ENCODE data around the gene GTF2H4. TPM values are rescaled to one million over a fixed set of nuclear protein-coding genes. Genes with fewer than 3 reads are reported as not detected.
"Not testable (repeated sequence)": the region's sequence is repeated elsewhere in the genome, so short reads cannot be mapped to it uniquely, and the experiment has no call there.

The GTF2H4 gene
- total and polyA plus RNA-seq, 2 donors (not counting 1 experiment from before 2014, with no cell fraction given), result 12.2 to 15.3 TPM

DNA sequence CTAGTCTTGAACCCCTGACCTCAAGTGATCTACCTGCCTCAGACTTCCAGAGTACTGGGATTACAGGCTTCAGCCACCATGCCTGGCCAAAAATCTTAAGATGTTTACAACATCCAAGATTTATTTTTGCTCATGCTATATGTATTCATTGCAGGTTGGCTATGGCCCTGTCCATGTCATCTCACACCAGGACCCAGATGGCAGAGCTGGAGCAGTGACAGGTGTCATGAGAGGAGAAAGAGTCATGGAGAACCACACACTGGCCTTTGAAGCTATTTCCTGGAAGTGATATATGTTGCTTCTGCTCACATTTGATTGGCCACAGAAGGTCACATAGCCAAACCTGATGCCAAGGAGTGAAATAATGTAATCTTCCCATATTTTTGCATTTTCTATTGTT is 37.5 kb upstream of the GTF2H4 start:
- Histone ChIP-seq H3K4me2 (ENCODE audit: extremely low read depth, insufficient read depth, low read length) (no peak overlapping the region), H3K79me2 (ENCODE audit: control insufficient read depth, insufficient read depth, low read length) (no peaks in the 10 kb centered on the region), H3K4me1 (ENCODE audit: control insufficient read depth, extremely low read depth, insufficient read depth, low read length) (no peaks in the 10 kb centered on the region), H3K9me3 (ENCODE audit: control insufficient read depth, insufficient read depth, low read depth, low read length) (no peaks in the 10 kb centered on the region), H3K27ac (ENCODE audit: insufficient read depth, low read length) (no peak overlapping the region), H3K36me3 (ENCODE audit: control insufficient read depth, insufficient read depth, low read length) (no peaks in the 10 kb centered on the region), H3K27me3 (ENCODE audit: control insufficient read depth, insufficient read depth, low read length) (no peaks in the 10 kb centered on the region), H2AFZ (ENCODE audit: low read length) (no peak overlapping the region), H3K4me3 (replicated peaks in 1 of 4; ENCODE audit: control extremely low read depth in 1 of 4, insufficient read depth in 1 of 4, low read depth in 3 of 4, low read length in 4 of 4) (no peak overlapping the region), H3K9ac (ENCODE audit: insufficient read depth, low read length) (no peak overlapping the region), H4K20me1 (ENCODE audit: control insufficient read depth, extremely low read depth, insufficient read depth, low read length) (no peaks in the 10 kb centered on the region)
- DNase-seq (ENCODE audit: low read depth in 2 of 2), result no peak
- no peak for TF ChIP-seq EZH2 (IDR thresholded peaks at IDR 0.05; ENCODE audit: low read length, missing control alignments)
- TF ChIP-seq, protein P1, sequence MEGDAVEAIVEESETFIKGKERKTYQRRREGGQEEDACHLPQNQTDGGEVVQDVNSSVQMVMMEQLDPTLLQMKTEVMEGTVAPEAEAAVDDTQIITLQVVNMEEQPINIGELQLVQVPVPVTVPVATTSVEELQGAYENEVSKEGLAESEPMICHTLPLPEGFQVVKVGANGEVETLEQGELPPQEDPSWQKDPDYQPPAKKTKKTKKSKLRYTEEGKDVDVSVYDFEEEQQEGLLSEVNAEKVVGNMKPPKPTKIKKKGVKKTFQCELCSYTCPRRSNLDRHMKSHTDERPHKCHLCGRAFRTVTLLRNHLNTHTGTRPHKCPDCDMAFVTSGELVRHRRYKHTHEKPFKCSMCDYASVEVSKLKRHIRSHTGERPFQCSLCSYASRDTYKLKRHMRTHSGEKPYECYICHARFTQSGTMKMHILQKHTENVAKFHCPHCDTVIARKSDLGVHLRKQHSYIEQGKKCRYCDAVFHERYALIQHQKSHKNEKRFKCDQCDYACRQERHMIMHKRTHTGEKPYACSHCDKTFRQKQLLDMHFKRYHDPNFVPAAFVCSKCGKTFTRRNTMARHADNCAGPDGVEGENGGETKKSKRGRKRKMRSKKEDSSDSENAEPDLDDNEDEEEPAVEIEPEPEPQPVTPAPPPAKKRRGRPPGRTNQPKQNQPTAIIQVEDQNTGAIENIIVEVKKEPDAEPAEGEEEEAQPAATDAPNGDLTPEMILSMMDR (conservative IDR thresholded peaks at IDR 0.05 in 1 of 2, IDR thresholded peaks at IDR 0.05 in 1 of 2; ENCODE audit: low read depth in 1 of 2, low read length in 2 of 2), result no peak

DNA sequence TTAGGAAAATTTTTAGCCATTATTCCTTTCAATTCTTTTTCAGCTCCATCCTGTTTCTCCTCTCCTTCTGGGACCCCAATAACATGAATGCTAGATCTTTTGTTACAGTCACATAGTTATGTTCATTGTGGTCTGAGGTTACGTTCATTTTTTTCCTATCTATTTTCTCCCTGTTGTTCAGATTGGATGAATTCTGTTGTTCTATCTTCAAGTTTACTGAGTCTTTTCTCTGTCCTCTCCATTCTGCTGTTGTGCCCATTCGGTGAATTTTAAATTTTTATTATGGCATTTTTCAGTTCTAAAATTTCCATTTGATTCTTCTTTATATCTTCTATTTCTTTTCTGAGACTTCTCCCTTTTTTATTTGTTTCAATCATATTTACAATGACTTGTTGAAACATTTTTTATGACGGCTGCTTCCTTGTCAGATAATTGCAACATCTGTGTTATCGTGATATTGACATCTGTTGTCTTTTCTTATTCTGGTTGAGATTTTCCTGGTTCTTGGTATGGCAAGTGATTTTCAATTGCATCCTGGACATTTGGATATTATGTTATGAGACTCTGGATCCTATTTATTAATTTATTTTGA is 36.3 kb upstream of the GTF2H4 start:
- H3K4me2 ChIP-seq (ENCODE audit: extremely low read depth, insufficient read depth, low read length), result no peak overlapping the region
- H3K27ac ChIP-seq (ENCODE audit: insufficient read depth, low read length), result no peak overlapping the region
- DNase-seq (ENCODE audit: low read depth in 2 of 2), result no peak
- H3K36me3 ChIP-seq (ENCODE audit: control insufficient read depth, insufficient read depth, low read length), result no peaks in the 10 kb centered on the region
- no peak overlapping the region for H3K9ac ChIP-seq (ENCODE audit: insufficient read depth, low read length)
- H3K4me3 ChIP-seq (replicated peaks in 1 of 4; ENCODE audit: control extremely low read depth in 1 of 4, insufficient read depth in 1 of 4, low read depth in 3 of 4, low read length in 4 of 4), result no peak overlapping the region
- no peaks in the 10 kb centered on the region for H3K9me3 ChIP-seq (ENCODE audit: control insufficient read depth, insufficient read depth, low read depth, low read length)
- H3K27me3 ChIP-seq (ENCODE audit: control insufficient read depth, insufficient read depth, low read length), result no peaks in the 10 kb centered on the region
- no peak for TF ChIP-seq EZH2 (IDR thresholded peaks at IDR 0.05; ENCODE audit: low read length, missing control alignments)
- TF ChIP-seq, protein P1 (conservative IDR thresholded peaks at IDR 0.05 in 1 of 2, IDR thresholded peaks at IDR 0.05 in 1 of 2; ENCODE audit: low read depth in 1 of 2, low read length in 2 of 2), result no peak
- H3K4me1 ChIP-seq (ENCODE audit: control insufficient read depth, extremely low read depth, insufficient read depth, low read length), result peaks cover 3% of the 10 kb centered on the region
- H2AFZ ChIP-seq (ENCODE audit: low read length), result no peak overlapping the region
- no peaks in the 10 kb centered on the region for H3K79me2 ChIP-seq (ENCODE audit: control insufficient read depth, insufficient read depth, low read length)
- H4K20me1 ChIP-seq (ENCODE audit: control insufficient read depth, extremely low read depth, insufficient read depth, low read length), result no peaks in the 10 kb centered on the region

DNA sequence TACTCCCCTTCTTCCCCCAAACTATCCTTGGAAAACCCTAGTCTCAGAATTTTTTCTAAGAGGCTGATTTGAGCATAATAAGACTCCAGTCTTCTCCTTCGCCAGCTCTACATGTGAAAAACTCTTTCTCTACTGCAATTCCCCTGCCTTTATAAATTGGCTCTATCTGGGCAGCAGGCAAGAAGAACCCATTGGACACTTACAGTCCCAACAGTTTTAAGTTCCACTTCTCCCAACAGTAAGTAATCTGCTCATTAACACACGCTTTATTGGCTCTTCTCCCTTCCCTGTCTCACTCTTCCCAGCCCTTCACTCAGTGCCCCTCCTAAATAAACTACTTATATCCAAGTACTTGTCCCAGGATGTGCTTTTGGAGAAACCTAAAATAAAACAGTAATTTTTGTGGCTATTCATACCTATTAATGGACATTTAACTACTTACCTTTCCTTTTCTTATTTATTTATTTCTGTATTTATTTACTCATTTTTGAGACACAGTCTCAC is 34.8 kb upstream of the GTF2H4 start:
- Histone ChIP-seq H3K9me3 (ENCODE audit: control insufficient read depth, insufficient read depth, low read depth, low read length) (no peaks in the 10 kb centered on the region), H3K9ac (ENCODE audit: insufficient read depth, low read length) (no peak overlapping the region), H3K79me2 (ENCODE audit: control insufficient read depth, insufficient read depth, low read length) (no peaks in the 10 kb centered on the region), H3K36me3 (ENCODE audit: control insufficient read depth, insufficient read depth, low read length) (no peaks in the 10 kb centered on the region), H3K27ac (ENCODE audit: insufficient read depth, low read length) (no peak overlapping the region), H3K27me3 (ENCODE audit: control insufficient read depth, insufficient read depth, low read length) (no peaks in the 10 kb centered on the region), H2AFZ (ENCODE audit: low read length) (no peak overlapping the region), H3K4me3 (replicated peaks in 1 of 4; ENCODE audit: control extremely low read depth in 1 of 4, insufficient read depth in 1 of 4, low read depth in 3 of 4, low read length in 4 of 4) (no peak overlapping the region), H4K20me1 (ENCODE audit: control insufficient read depth, extremely low read depth, insufficient read depth, low read length) (no peaks in the 10 kb centered on the region), H3K4me1 (ENCODE audit: control insufficient read depth, extremely low read depth, insufficient read depth, low read length) (peaks cover 3% of the 10 kb centered on the region), H3K4me2 (ENCODE audit: extremely low read depth, insufficient read depth, low read length) (no peak overlapping the region)
- no peak for DNase-seq (ENCODE audit: low read depth in 2 of 2)
- TF ChIP-seq EZH2 (IDR thresholded peaks at IDR 0.05; ENCODE audit: low read length, missing control alignments), result no peak
- TF ChIP-seq, protein P1 (conservative IDR thresholded peaks at IDR 0.05 in 1 of 2, IDR thresholded peaks at IDR 0.05 in 1 of 2; ENCODE audit: low read depth in 1 of 2, low read length in 2 of 2), result no peak

DNA sequence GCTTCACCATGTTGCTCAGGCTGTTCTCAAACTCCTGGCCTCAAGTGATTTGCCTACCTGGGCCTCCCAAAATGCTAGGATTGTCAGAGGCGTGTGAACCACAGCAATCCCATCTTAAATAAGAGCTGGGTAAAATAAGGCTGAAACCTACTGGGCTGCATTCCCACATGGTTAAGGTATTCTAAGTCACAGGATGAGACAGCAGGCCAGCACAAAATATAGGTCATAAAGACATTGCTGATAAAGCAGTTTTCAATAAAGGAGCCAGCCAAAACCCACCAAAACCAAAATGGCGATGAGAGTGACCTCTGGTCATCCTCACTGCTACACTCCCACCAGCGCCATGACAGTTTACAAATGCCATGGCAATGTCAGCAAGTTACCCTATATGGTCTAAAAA is 34.2 kb upstream of the GTF2H4 start:
- H3K4me3 ChIP-seq (replicated peaks in 1 of 4; ENCODE audit: control extremely low read depth in 1 of 4, insufficient read depth in 1 of 4, low read depth in 3 of 4, low read length in 4 of 4); H2AFZ ChIP-seq (ENCODE audit: low read length); H4K20me1 ChIP-seq (ENCODE audit: control insufficient read depth, extremely low read depth, insufficient read depth, low read length); DNase-seq (ENCODE audit: low read depth in 2 of 2); H3K4me1 ChIP-seq (ENCODE audit: control insufficient read depth, extremely low read depth, insufficient read depth, low read length); H3K36me3 ChIP-seq (ENCODE audit: control insufficient read depth, insufficient read depth, low read length); H3K9ac ChIP-seq (ENCODE audit: insufficient read depth, low read length); H3K79me2 ChIP-seq (ENCODE audit: control insufficient read depth, insufficient read depth, low read length); H3K27me3 ChIP-seq (ENCODE audit: control insufficient read depth, insufficient read depth, low read length); H3K9me3 ChIP-seq (ENCODE audit: control insufficient read depth, insufficient read depth, low read depth, low read length); H3K27ac ChIP-seq (ENCODE audit: insufficient read depth, low read length); H3K4me2 ChIP-seq (ENCODE audit: extremely low read depth, insufficient read depth, low read length): not testable (repeated sequence)

Data from fibroblast of lung (primary cell).